IMR-90 (cell line): ENCODE data around the gene BCL2L1. TPM values are rescaled to one million over a fixed set of nuclear protein-coding genes. Genes with fewer than 3 reads are reported as not detected.

Experiments used
- ATAC-seq: fragments of 200-7000 bp; cut with Tn5 transposase; 2 replicates; pipeline ENCODE4 v1.9.1; 2020; ENCODE audit warnings: low read depth, mild to moderate bottlenecking, moderate library complexity
- BruUV-seq: library from RNA; stranded (reverse); fragments of 400-500 nt; replicated peaks from 2 replicates; lab custom pipeline; 2021; lab: Mats Ljungman, UMichigan
- CTCF ChIA-PET: fragments of 300-600 bp; formaldehyde crosslinking; extraction: SDS; loops from one replicate; lab custom pipeline; 2021; ENCODE audit warnings: antibody characterized with exemption; lab: Yijun Ruan, JAX
- POLR2A ChIA-PET: fragments of 300-600 bp; sonication (Branson Sonifier 250); formaldehyde crosslinking; loops from one replicate; lab custom pipeline; 2022; ENCODE audit warnings: antibody characterized with exemption; ENCODE audit not compliant: unreplicated experiment; lab: Charles Lee
- DNase-seq: peaks from one replicate; pipeline ENCODE4 v3.0.0; 2013
- H2AFZ ChIP-seq: replicated peaks from 2 replicates; pipeline ENCODE3; 2013; ENCODE audit warnings: low read length, mild to moderate bottlenecking; ENCODE audit not compliant: poor library complexity
- H2AK5ac ChIP-seq: 2 replicates; pipeline ENCODE4 v1.6.1; 2013; ENCODE audit warnings: low read depth, low read length, inconsistent platforms
- H2AK9ac ChIP-seq: replicated peaks from 2 replicates; pipeline ENCODE3; 2013; ENCODE audit warnings: mild to moderate bottlenecking, low read depth, low read length, moderate library complexity; ENCODE audit not compliant: poor library complexity
- H2BK120ac ChIP-seq: 2 replicates; pipeline ENCODE4 v1.6.1; 2013; ENCODE audit warnings: low read depth, low read length, inconsistent platforms
- H2BK15ac ChIP-seq: 3 replicates; pipeline ENCODE4 v1.6.1; 2013; ENCODE audit warnings: low read depth, low read length, inconsistent platforms
- H2BK20ac ChIP-seq: 2 replicates; pipeline ENCODE4 v1.6.1; 2013; ENCODE audit warnings: low read depth, mild to moderate bottlenecking, inconsistent platforms, low read length, moderate library complexity
- H2BK5ac ChIP-seq: 2 replicates; pipeline ENCODE4 v1.6.1; 2013; ENCODE audit warnings: mild to moderate bottlenecking, low read depth, low read length, inconsistent platforms; ENCODE audit not compliant: poor library complexity, severe bottlenecking
- H3K14ac ChIP-seq: replicated peaks from 2 replicates; pipeline ENCODE4 v1.6.1; 2013; ENCODE audit warnings: low read depth, low read length, inconsistent platforms
- H3K18ac ChIP-seq: 2 replicates; pipeline ENCODE4 v1.6.1; 2013; ENCODE audit warnings: low read depth, low read length, control low read depth
- H3K23ac ChIP-seq: 2 replicates; pipeline ENCODE4 v1.6.1; 2013; ENCODE audit warnings: low read depth, low read length, inconsistent platforms
- H3K27ac ChIP-seq: 2 replicates; pipeline ENCODE4 v1.5.1; 2013; ENCODE audit warnings: mild to moderate bottlenecking, control low read depth, low read length; ENCODE audit not compliant: insufficient read depth
- H3K27me3 ChIP-seq: 2 replicates; pipeline ENCODE4 v1.6.1; 2013; ENCODE audit warnings: low read length; ENCODE audit not compliant: control insufficient read depth, insufficient read depth
- H3K36me3 ChIP-seq: 2 replicates; pipeline ENCODE4 v1.6.1; 2013; ENCODE audit warnings: low read length, mixed read lengths; ENCODE audit not compliant: control insufficient read depth, insufficient read depth
- H3K4ac ChIP-seq: 2 replicates; pipeline ENCODE4 v1.6.1; 2013; ENCODE audit warnings: low read depth, low read length, inconsistent platforms
- H3K4me1 ChIP-seq: 2 replicates; pipeline ENCODE4 v1.6.1; 2013; ENCODE audit warnings: low read length, mixed read lengths; ENCODE audit not compliant: control insufficient read depth, insufficient read depth
- H3K4me2 ChIP-seq: 2 replicates; pipeline ENCODE4 v1.6.1; 2013; ENCODE audit warnings: low read depth, mild to moderate bottlenecking, control low read depth, low read length, moderate library complexity
- H3K4me3 ChIP-seq: 2 replicates; pipeline ENCODE4 v1.5.1; 2013; ENCODE audit warnings: low read depth, mild to moderate bottlenecking, control low read depth, low read length, moderate library complexity; ENCODE audit not compliant: insufficient read depth
- H3K56ac ChIP-seq: 2 replicates; pipeline ENCODE4 v1.6.1; 2013; ENCODE audit warnings: low read length, inconsistent platforms; ENCODE audit not compliant: insufficient read depth; ENCODE audit errors: extremely low read depth
- H3K79me1 ChIP-seq, 2 experiments: 2 replicates each; pipeline ENCODE4 v1.6.1; 2013; ENCODE audit warnings: low read length in 2 of 2, inconsistent platforms in 1 of 2, low read depth in 1 of 2
- H3K9ac ChIP-seq: 2 replicates; pipeline ENCODE4 v1.6.1; 2013; ENCODE audit warnings: low read depth, low read length, control low read depth
- H3K9me1 ChIP-seq: 2 replicates; pipeline ENCODE4 v1.6.1; 2013; ENCODE audit warnings: low read length, inconsistent platforms; ENCODE audit not compliant: insufficient read depth
- H3K9me3 ChIP-seq: 2 replicates; pipeline ENCODE4 v1.6.1; 2013; ENCODE audit warnings: low read length; ENCODE audit not compliant: control insufficient read depth, insufficient read depth
- H4K20me1 ChIP-seq: 2 replicates; pipeline ENCODE4 v1.6.1; 2013; ENCODE audit warnings: low read length, inconsistent platforms; ENCODE audit not compliant: insufficient read depth
- H4K5ac ChIP-seq: 2 replicates; pipeline ENCODE4 v1.6.1; 2013; ENCODE audit warnings: mild to moderate bottlenecking, low read depth, low read length, control low read depth
- H4K8ac ChIP-seq, 2 experiments: 2 replicates each; pipeline ENCODE4 v1.6.1; 2013; ENCODE audit warnings: low read depth in 2 of 2, low read length in 2 of 2, control low read depth in 1 of 2, inconsistent platforms in 1 of 2
- H4K91ac ChIP-seq: 2 replicates; pipeline ENCODE4 v1.6.1; 2013; ENCODE audit warnings: low read depth, low read length, inconsistent platforms; ENCODE audit not compliant: insufficient read depth
- CEBPB ChIP-seq: IDR thresholded peaks from 2 replicates; pipeline ENCODE4 v1.6.1; 2012; ENCODE audit warnings: low read depth, low read length, improper control_type of control experiment
- CHD1 ChIP-seq: IDR thresholded peaks from 2 replicates; pipeline ENCODE4 v1.6.1; 2012; ENCODE audit warnings: low read depth, low read length, improper control_type of control experiment
- CTCF ChIP-seq: conservative IDR thresholded peaks from 2 replicates; pipeline ENCODE4 v1.5.1; 2012; ENCODE audit warnings: mild to moderate bottlenecking, low read depth, low read length, improper control_type of control experiment
- FOS ChIP-seq: fragments of 150-350 bp; IDR thresholded peaks from 2 replicates; pipeline ENCODE4 v1.6.1; 2016; ENCODE audit warnings: low read depth, low read length
- MAFK ChIP-seq: IDR thresholded peaks from 2 replicates; pipeline ENCODE4 v1.6.1; 2012; ENCODE audit warnings: low read depth, low read length, improper control_type of control experiment
- MAZ ChIP-seq: IDR thresholded peaks from 2 replicates; pipeline ENCODE4 v1.6.1; 2012; ENCODE audit warnings: low read depth, mild to moderate bottlenecking, low read length, improper control_type of control experiment, moderate library complexity, borderline replicate concordance
- MXI1 ChIP-seq: IDR thresholded peaks from 2 replicates; pipeline ENCODE4 v1.6.1; 2012; ENCODE audit warnings: low read depth, mild to moderate bottlenecking, low read length, moderate library complexity, borderline replicate concordance
- NFE2L2 ChIP-seq: fragments of 150-350 bp; IDR thresholded peaks from 2 replicates; pipeline ENCODE4 v1.6.1; 2016; ENCODE audit warnings: low read depth, mild to moderate bottlenecking, low read length
- POLR2A ChIP-seq: IDR thresholded peaks from 2 replicates; pipeline ENCODE4 v1.6.1; 2012; ENCODE audit warnings: mild to moderate bottlenecking, low read depth, low read length
- RAD21 ChIP-seq: IDR thresholded peaks from 2 replicates; pipeline ENCODE4 v1.6.1; 2012; ENCODE audit warnings: low read length, improper control_type of control experiment
- RCOR1 ChIP-seq: IDR thresholded peaks from 2 replicates; pipeline ENCODE4 v1.6.1; 2012; ENCODE audit warnings: mild to moderate bottlenecking, low read length, improper control_type of control experiment; ENCODE audit not compliant: insufficient replicate concordance
- RFX5 ChIP-seq: IDR thresholded peaks from 2 replicates; pipeline ENCODE4 v1.8.0; 2012; ENCODE audit warnings: low read depth, mild to moderate bottlenecking, low read length, moderate library complexity
- SMC3 ChIP-seq: fragments of 150-350 bp; IDR thresholded peaks from 2 replicates; pipeline ENCODE4 v1.6.1; 2016; ENCODE audit warnings: low read depth, mild to moderate bottlenecking, antibody characterized with exemption, low read length, moderate library complexity
- USF2 ChIP-seq: fragments of 150-350 bp; IDR thresholded peaks from 2 replicates; pipeline ENCODE4 v1.6.1; 2017; ENCODE audit warnings: mild to moderate bottlenecking, antibody characterized with exemption, low read length, low read depth
- WGBS, 2 experiments: methylation state at CpG; one replicate each; pipeline versions ENCODE4 v1.1.5 to v1.1.7; 2013; ENCODE audit warnings: missing lambda C conversion rate in 2 of 2; ENCODE audit not compliant: insufficient read length in 1 of 2; ENCODE audit errors: extremely low coverage in 2 of 2; 5-methylcytosine and 5-hydroxymethylcytosine counted together
- dilution Hi-C: fragments of 300-500 bp; cut with HindIII; formaldehyde crosslinking; loops from one replicate; pipeline ENCODE4 v1.14.3; 2018; ENCODE audit warnings: low sequenced_read_pairs; ENCODE audit not compliant: unreplicated experiment
- in situ Hi-C: fragments of 300-500 bp; cut with MboI; formaldehyde crosslinking; loops from 3 replicates; pipeline ENCODE4 v1.14.3; 2019; ENCODE audit warnings: low sequenced_read_pairs, inconsistent platforms, mixed read lengths
- intact Hi-C: fragments of 100-400 bp; cut with micrococcal nuclease; formaldehyde crosslinking; loops from 2 replicates; pipeline ENCODE4 v1.10.0; 2022
- polyA plus RNA-seq, 3 experiments: library from polyadenylated mRNA; depleted of rRNA; stranded (reverse); fragments of >200 nt; gene quantifications; 2 replicates each; pipeline ENCODE4 v1.2.3, GENCODE V29; 2012; ENCODE audit warnings: low replicate concordance in 1 of 3
- total RNA-seq: library from RNA; depleted of rRNA; stranded (reverse); fragments of >200 nt; gene quantifications from 2 replicates; pipeline ENCODE4 v1.2.3, GENCODE V29; 2012
- TF ChIP-seq, protein P1 (sequence below): fragments of 150-350 bp; IDR thresholded peaks from 2 replicates; pipeline ENCODE4 v1.6.1; 2016; ENCODE audit warnings: low read depth, mild to moderate bottlenecking, low read length, moderate library complexity, borderline replicate concordance

The BCL2L1 gene
- total and polyA plus RNA-seq, 2 of the 4 experiments (the other 2 are of a cell fraction) = 40.2 to 41.9 TPM

- intact Hi-C loops = no loop called here
- Histone ChIP-seq H3K14ac (no peak overlapping the region), H3K79me1 (peaks cover 53 to 86% of the 10 kb centered on the region in 2 experiments), H4K8ac (no peak overlapping the region), H2BK120ac (no peak overlapping the region), H4K20me1 (peaks cover 13% of the 10 kb centered on the region; the same call in 1 of the 2 replicates), H2AFZ (no peak overlapping the region), H3K27me3 (no peaks in the 10 kb centered on the region), H3K4me2 (no peak overlapping the region), H3K18ac (no peak overlapping the region), H3K36me3 (peaks cover 11% of the 10 kb centered on the region), H3K23ac (no peak overlapping the region; the same call in 1 of the 2 replicates), H3K4ac (no peak overlapping the region), H2AK5ac (no peak overlapping the region), H3K9me1 (peaks cover 15% of the 10 kb centered on the region), H3K56ac (no peak overlapping the region), H3K9ac (no peak overlapping the region), H4K91ac (no peak overlapping the region), H2BK20ac (no peak overlapping the region), H3K9me3 (no peaks in the 10 kb centered on the region), H2AK9ac (no peak overlapping the region), H2BK15ac (no peak overlapping the region), H3K4me3 (no peak overlapping the region), H3K4me1 (peaks cover 2% of the 10 kb centered on the region; the same call in 1 of the 2 replicates), H3K27ac (no peak overlapping the region), H2BK5ac (no peak overlapping the region), H4K5ac (no peak overlapping the region)
- DNase-seq (no peak), ATAC-seq (no peak)
- WGBS, 2 experiments = no CpG with 5 or more reads among the region's 2 CpGs
- ChIA-PET CTCF (interaction anchor here (0.6 to 1.2 kb wide), 3 partner anchors 25 to 62 kb away, joined by 3 to 6 read pairs (median 3); no protein-coding TSS in a partner anchor), POLR2A (interaction anchor here (0.6 kb wide), 1 partner anchor 789 kb away, joined by 3 read pairs; no protein-coding TSS in a partner anchor)
- BruUV-seq = no TSS peak
- dilution Hi-C loops = no loop called here
- in situ Hi-C loops = no loop called here
- TF ChIP-seq NFE2L2 (no peak), MAZ (no peak), CEBPB (no peak), FOS (no peak), USF2 (no peak), SMC3 (no peak), RFX5 (no peak), RAD21 (no peak), CTCF (no peak), RCOR1 (no peak), CHD1 (no peak), MXI1 (no peak), MAFK (no peak), POLR2A (no peak)
- TF ChIP-seq, protein P1, sequence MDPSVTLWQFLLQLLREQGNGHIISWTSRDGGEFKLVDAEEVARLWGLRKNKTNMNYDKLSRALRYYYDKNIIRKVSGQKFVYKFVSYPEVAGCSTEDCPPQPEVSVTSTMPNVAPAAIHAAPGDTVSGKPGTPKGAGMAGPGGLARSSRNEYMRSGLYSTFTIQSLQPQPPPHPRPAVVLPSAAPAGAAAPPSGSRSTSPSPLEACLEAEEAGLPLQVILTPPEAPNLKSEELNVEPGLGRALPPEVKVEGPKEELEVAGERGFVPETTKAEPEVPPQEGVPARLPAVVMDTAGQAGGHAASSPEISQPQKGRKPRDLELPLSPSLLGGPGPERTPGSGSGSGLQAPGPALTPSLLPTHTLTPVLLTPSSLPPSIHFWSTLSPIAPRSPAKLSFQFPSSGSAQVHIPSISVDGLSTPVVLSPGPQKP = no peak
These were observed 36.6 kb downstream of the BCL2L1 start for GRCh38 chr20:31685853-31686643.
